OCI-LY3 (cell line): Measurements from ENCODE around the gene MAPK12.

Source experiments
- H2AFZ ChIP-seq: fragments of 200-600, 300-600 bp; shearing (Covaris generic); 2 replicates; pipeline ENCODE4 v1.6.0; 2014; ENCODE audit warnings: antibody characterized with exemption, low read depth, low read length
- H3K27ac ChIP-seq: fragments of 200-600, 300-600 bp; sonication (generic); 2 replicates; pipeline ENCODE4 v1.5.1; 2014; ENCODE audit warnings: mild to moderate bottlenecking, low read length, moderate library complexity, mixed read lengths
- H3K27me3 ChIP-seq: fragments of 200-600, 300-600 bp; sonication (generic); 2 replicates; pipeline ENCODE4 v1.6.1; 2014; ENCODE audit warnings: low read depth, low read length, mixed read lengths
- H3K36me3 ChIP-seq: fragments of 200-600, 300-600 bp; sonication (generic); replicated peaks from 2 replicates; pipeline ENCODE3; 2014; ENCODE audit warnings: low read depth, low read length, mixed read lengths
- H3K4me1 ChIP-seq: fragments of 300-600, 200-600 bp; sonication (generic); 2 replicates; pipeline ENCODE4 v1.6.1; 2014; ENCODE audit warnings: low read length, mixed read lengths
- H3K4me2 ChIP-seq: fragments of 200-600, 300-600 bp; sonication (generic); 2 replicates; pipeline ENCODE4 v1.6.1; 2014; ENCODE audit warnings: low read length, mixed read lengths
- H3K4me3 ChIP-seq: fragments of 300-600, 200-600 bp; sonication (generic); 2 replicates; pipeline ENCODE4 v1.5.1; 2014; ENCODE audit warnings: antibody characterized with exemption, mild to moderate bottlenecking, low read length, moderate library complexity
- H3K79me2 ChIP-seq: fragments of 300-600, 200-600 bp; shearing (Covaris generic); 2 replicates; pipeline ENCODE4 v1.6.1; 2014; ENCODE audit warnings: mild to moderate bottlenecking, low read length, mixed read lengths
- H3K9ac ChIP-seq: fragments of 300-600, 200-600 bp; shearing (Covaris generic); 2 replicates; pipeline ENCODE4 v1.6.0; 2014; ENCODE audit warnings: mild to moderate bottlenecking, low read length, moderate library complexity
- H3K9me3 ChIP-seq: fragments of 200-600, 300-600 bp; shearing (Covaris generic); 2 replicates; pipeline ENCODE4 v1.6.1; 2014; ENCODE audit warnings: low read length, mixed read lengths; ENCODE audit not compliant: insufficient read depth
- H4K20me1 ChIP-seq: fragments of 200-600, 300-600 bp; sonication (generic); 2 replicates; pipeline ENCODE4 v1.6.1; 2016; ENCODE audit warnings: low read length, mixed read lengths; ENCODE audit not compliant: insufficient read depth
- EZH2phosphoT487 ChIP-seq: fragments of 200-600 bp; shearing (Covaris generic); IDR thresholded peaks from 2 replicates; pipeline ENCODE4 v1.6.1; 2018; ENCODE audit warnings: antibody characterized with exemption, mixed run types, low read depth
- TF ChIP-seq, protein P1 (sequence below): fragments of 200-600, 300-600 bp; sonication (generic); IDR thresholded peaks from 2 replicates; pipeline ENCODE4 v1.5.1; 2014; ENCODE audit warnings: antibody characterized with exemption, low read length, low read depth

MAPK12 gene

GRCh38 chr22:50256258-50256862, 5.1 kb downstream of the MAPK12 start:
- no peaks in the 10 kb centered on the region for H4K20me1 ChIP-seq
- H3K36me3 ChIP-seq: no peaks in the 10 kb centered on the region
- no peak overlapping the region for H3K4me2 ChIP-seq
- no peaks in the 10 kb centered on the region for H3K9me3 ChIP-seq
- TF ChIP-seq, protein P1, sequence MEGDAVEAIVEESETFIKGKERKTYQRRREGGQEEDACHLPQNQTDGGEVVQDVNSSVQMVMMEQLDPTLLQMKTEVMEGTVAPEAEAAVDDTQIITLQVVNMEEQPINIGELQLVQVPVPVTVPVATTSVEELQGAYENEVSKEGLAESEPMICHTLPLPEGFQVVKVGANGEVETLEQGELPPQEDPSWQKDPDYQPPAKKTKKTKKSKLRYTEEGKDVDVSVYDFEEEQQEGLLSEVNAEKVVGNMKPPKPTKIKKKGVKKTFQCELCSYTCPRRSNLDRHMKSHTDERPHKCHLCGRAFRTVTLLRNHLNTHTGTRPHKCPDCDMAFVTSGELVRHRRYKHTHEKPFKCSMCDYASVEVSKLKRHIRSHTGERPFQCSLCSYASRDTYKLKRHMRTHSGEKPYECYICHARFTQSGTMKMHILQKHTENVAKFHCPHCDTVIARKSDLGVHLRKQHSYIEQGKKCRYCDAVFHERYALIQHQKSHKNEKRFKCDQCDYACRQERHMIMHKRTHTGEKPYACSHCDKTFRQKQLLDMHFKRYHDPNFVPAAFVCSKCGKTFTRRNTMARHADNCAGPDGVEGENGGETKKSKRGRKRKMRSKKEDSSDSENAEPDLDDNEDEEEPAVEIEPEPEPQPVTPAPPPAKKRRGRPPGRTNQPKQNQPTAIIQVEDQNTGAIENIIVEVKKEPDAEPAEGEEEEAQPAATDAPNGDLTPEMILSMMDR: no peak
- no peak for TF ChIP-seq EZH2phosphoT487
- H2AFZ ChIP-seq: no peak overlapping the region
- peaks cover 8% of the 10 kb centered on the region; the same call in 1 of the 2 replicates for H3K4me1 ChIP-seq
- H3K27me3 ChIP-seq: no peaks in the 10 kb centered on the region
- H3K9ac ChIP-seq: no peak overlapping the region
- no peak overlapping the region for H3K4me3 ChIP-seq
- H3K27ac ChIP-seq: no peak overlapping the region
- peaks cover 18% of the 10 kb centered on the region for H3K79me2 ChIP-seq

- Histone ChIP-seq H3K27ac (no peak overlapping the region), H3K27me3 (no peaks in the 10 kb centered on the region), H3K36me3 (no peaks in the 10 kb centered on the region), H3K9ac (no peak overlapping the region), H3K79me2 (peaks cover 13% of the 10 kb centered on the region), H3K4me1 (peaks cover 8% of the 10 kb centered on the region; the same call in 1 of the 2 replicates), H3K4me2 (no peak overlapping the region), H4K20me1 (no peaks in the 10 kb centered on the region), H3K9me3 (no peaks in the 10 kb centered on the region), H2AFZ (no peak overlapping the region), H3K4me3 (no peak overlapping the region)
- TF ChIP-seq EZH2phosphoT487: no peak
- TF ChIP-seq, protein P1: no peak
These were observed 5.9 kb downstream of the MAPK12 start for GRCh38 chr22:50255607-50256006.

DNA sequence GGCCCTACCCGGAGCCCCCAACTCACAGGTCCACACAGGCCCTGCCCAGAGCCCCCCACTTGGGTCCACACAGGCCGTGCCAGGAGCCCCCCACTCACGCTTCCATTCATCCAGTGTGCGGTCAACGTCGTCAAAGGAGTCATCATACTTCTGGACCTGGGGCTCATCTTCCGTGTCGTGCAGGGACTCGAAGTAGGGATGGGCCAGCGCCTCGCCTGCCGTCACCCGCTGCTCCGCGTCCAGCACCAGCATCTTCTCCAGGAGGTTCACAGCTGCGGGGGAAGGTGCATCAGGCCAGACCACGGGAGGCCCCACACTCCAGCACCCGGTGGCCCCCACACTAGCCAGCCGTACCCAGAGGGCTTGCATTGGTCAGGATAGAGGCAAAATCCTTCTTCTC, 6.4 kb downstream of the MAPK12 start:
- no peak overlapping the region for H3K9ac ChIP-seq
- no peak overlapping the region for H3K27ac ChIP-seq
- H3K36me3 ChIP-seq: no peaks in the 10 kb centered on the region
- no peaks in the 10 kb centered on the region for H4K20me1 ChIP-seq
- no peak overlapping the region for H2AFZ ChIP-seq
- H3K27me3 ChIP-seq: no peaks in the 10 kb centered on the region
- H3K4me3 ChIP-seq: no peak overlapping the region
- peaks cover 8% of the 10 kb centered on the region; the same call in 1 of the 2 replicates for H3K4me1 ChIP-seq
- TF ChIP-seq, protein P1: no peak
- no peak for TF ChIP-seq EZH2phosphoT487
- no peaks in the 10 kb centered on the region for H3K9me3 ChIP-seq
- H3K79me2 ChIP-seq: peaks cover 8% of the 10 kb centered on the region
- H3K4me2 ChIP-seq: no peak overlapping the region

DNA sequence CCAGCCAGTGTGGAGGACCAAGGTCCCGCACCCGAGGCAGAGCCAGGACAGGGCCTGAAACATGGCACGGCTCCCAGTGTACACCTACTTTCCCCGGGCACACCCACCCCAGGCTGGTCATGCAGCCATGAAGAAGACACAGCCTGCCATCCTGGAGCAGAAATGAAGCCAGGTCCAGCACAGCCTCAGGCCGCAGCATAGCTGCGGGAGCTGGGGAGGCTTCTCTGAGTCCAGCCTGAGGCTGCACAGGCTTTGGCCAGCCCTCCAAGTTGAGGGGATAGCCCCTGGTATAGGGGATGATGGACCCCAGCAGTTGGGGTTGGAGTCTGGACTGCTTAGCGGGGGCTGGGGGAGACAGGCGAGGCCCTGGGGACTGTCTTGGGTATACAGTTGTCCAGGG, 7.5 kb downstream of the MAPK12 start:
- no peaks in the 10 kb centered on the region for H3K27me3 ChIP-seq
- H3K36me3 ChIP-seq: no peaks in the 10 kb centered on the region

More for the DNA sequence above, 7.5 kb downstream of the MAPK12 start:
- Histone ChIP-seq H3K4me1 (peaks cover 9% of the 10 kb centered on the region; the same call in 1 of the 2 replicates), H3K9me3 (no peaks in the 10 kb centered on the region), H4K20me1 (no peaks in the 10 kb centered on the region), H3K4me3 (no peak overlapping the region), H3K4me2 (no peak overlapping the region), H3K79me2 (no peaks in the 10 kb centered on the region; the same call in 1 of the 2 replicates), H3K27ac (no peak overlapping the region), H3K9ac (no peak overlapping the region), H2AFZ (no peak overlapping the region)
- TF ChIP-seq, protein P1: no peak
- TF ChIP-seq EZH2phosphoT487: no peak
